ENCODE data around the gene CCDC30. TPM values are rescaled to one million over a fixed set of nuclear protein-coding genes. Genes with fewer than 3 reads are reported as not detected.

CCDC30 gene
- total RNA-seq, 1 experiment from 2014 or later, result 1.3 TPM

GRCh38 chr1:42456010-42456753 lies 6.9 kb upstream of the CCDC30 start, which contains the start of the genes PPCS and ZMYND12:
PPCS (plus strand) TSS chr1:42456543; CDS start chr1:42456566, 23 bp downstream.
ZMYND12 (minus strand) TSS chr1:42456022; CDS start chr1:42455997, 25 bp downstream.
- peak; percentile 86 for DNase-seq (ENCODE audit: low read depth, low spot score)
- Histone ChIP-seq H3K4me1 (ENCODE audit: control insufficient read depth, insufficient read depth, low read length) (peaks cover 16% of the 10 kb centered on the region), H3K4me3 (ENCODE audit: low read depth in 2 of 2, low read length in 2 of 2) (peak within 1 kb of the TSS; percentile 81 to 93), H3K27me3 (ENCODE audit: control insufficient read depth, insufficient read depth, low read length) (no peaks in the 10 kb centered on the region), H3K36me3 (ENCODE audit: control insufficient read depth, insufficient read depth, low read length) (peaks cover 13% of the 10 kb centered on the region), H3K9me3 (ENCODE audit: control insufficient read depth, insufficient read depth, low read depth, low read length) (no peaks in the 10 kb centered on the region), H3K27ac (ENCODE audit: low read length) (peak within 1 kb of the TSS; percentile 98)
- POLR2A ChIA-PET, result no interaction called here
- ATAC-seq, result peak; percentile 97
- in situ Hi-C loops (cut with HindIII; ENCODE audit: low pct_unique_long_range_greater_than_20kb, low sequenced_read_pairs), result no loop called here
- TF ChIP-seq REST (IDR thresholded peaks at IDR 0.05; ENCODE audit: insufficient read depth in 1 of 2, low read depth in 2 of 2, low read length in 1 of 2) (peak in 1 of 2 experiments; percentile 58; a peak in 1 of 4 replicates), TCF7L2 (IDR thresholded peaks at IDR 0.05; ENCODE audit: low read depth, low read length) (0 out of 2 replicates have a peak, but pooled peaks have one; percentile 9), POLR2AphosphoS5 (IDR thresholded peaks at IDR 0.05; ENCODE audit: low read depth, low read length) (peak; percentile 84), SIN3A (IDR thresholded peaks at IDR 0.05; ENCODE audit: borderline replicate concordance, insufficient read depth, low read depth, low read length) (peak; percentile 68; the same call in 1 of the 2 replicates), CTCF (IDR thresholded peaks at IDR 0.05) (no peak)
- intact Hi-C loops (cut with micrococcal nuclease; ENCODE audit: unreplicated experiment), result no loop called here
- CTCF ChIA-PET, result no interaction called here
- no TSS peak for BruUV-seq (replicated peaks)

GRCh38 chr1:42456754-42457089 lies 6.4 kb upstream of the CCDC30 start:
- BruUV-seq (replicated peaks), result no TSS peak
- TF ChIP-seq CTCF (IDR thresholded peaks at IDR 0.05) (no peak), TCF7L2 (IDR thresholded peaks at IDR 0.05; ENCODE audit: low read depth, low read length) (0 out of 2 replicates have a peak, but pooled peaks have one; percentile 6)
- Histone ChIP-seq H3K4me3 (ENCODE audit: low read depth in 2 of 2, low read length in 2 of 2) (peak overlapping the region; percentile 81 to 93), H3K27ac (ENCODE audit: low read length) (peak overlapping the region; percentile 98), H3K9me3 (ENCODE audit: control insufficient read depth, insufficient read depth, low read depth, low read length) (no peaks in the 10 kb centered on the region), H3K4me1 (ENCODE audit: control insufficient read depth, insufficient read depth, low read length) (peaks cover 16% of the 10 kb centered on the region), H3K27me3 (ENCODE audit: control insufficient read depth, insufficient read depth, low read length) (no peaks in the 10 kb centered on the region), H3K36me3 (ENCODE audit: control insufficient read depth, insufficient read depth, low read length) (peaks cover 13% of the 10 kb centered on the region)
- peak; percentile 80 for ATAC-seq
- in situ Hi-C loops (cut with HindIII; ENCODE audit: low pct_unique_long_range_greater_than_20kb, low sequenced_read_pairs) (no loop called here), intact Hi-C loops (cut with micrococcal nuclease; ENCODE audit: unreplicated experiment) (no loop called here)
- CTCF ChIA-PET, result no interaction called here
- POLR2A ChIA-PET, result no interaction called here
- DNase-seq (ENCODE audit: low read depth, low spot score), result no peak

Measured in Panc1 (cell line).